NCI-H1436 (cell line): Measurements from ENCODE around the gene SIGLEC8.
"Not testable (repeated sequence)": the region's sequence is repeated elsewhere in the genome, so short reads cannot be mapped to it uniquely, and the experiment has no call there.

Experiments used
- DNase-seq: peaks from one replicate; lab custom pipeline; 2025; lab: John Stamatoyannopoulos, UW

SIGLEC8 gene

GRCh38 chr19:51473009-51473707, 14.9 kb upstream of the SIGLEC8 start:
- peak; percentile 74 for DNase-seq

DNA sequence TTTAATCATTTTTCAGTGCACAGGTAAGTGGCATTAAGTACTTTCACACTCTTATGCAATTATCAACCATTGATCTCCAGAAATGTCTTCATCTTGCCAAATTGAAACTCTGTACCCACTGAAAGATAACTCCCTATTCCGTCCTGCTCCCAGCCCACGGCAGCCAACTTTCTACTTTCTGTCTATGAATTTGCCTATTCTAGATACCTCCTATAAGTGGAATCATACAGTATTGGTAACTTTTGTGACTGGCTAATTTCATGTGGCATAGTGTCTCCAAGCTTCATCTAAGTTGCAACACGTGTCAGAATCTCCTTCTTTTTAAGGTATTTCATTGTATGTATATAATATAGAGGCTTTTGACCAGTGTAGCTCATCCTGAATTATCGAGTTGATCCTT, 14.4 kb upstream of the SIGLEC8 start:
- DNase-seq = no peak

- DNase-seq = no peak
These were observed 13.3 kb upstream of the SIGLEC8 start for GRCh38 chr19:51471527-51471926.

DNA sequence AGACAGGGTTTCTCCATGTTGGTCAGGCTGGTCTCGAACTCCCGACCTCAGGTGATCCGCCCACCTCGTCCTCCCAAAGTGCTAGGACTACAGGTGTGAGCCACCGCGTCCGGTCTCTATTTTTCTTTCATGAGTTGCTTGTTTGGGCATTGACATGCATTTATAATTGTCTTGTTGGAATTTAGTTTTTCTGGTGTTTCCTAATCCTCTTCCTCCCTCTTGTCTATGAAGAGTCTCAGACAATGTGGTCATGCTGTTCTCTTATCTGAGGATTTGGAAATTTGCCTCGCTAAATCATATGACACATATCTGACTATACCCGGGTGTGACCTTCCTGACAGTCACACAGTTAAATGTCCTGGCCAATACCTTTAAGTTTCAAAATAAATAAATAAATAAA, 12.7 kb upstream of the SIGLEC8 start:
- DNase-seq = no peak

DNA sequence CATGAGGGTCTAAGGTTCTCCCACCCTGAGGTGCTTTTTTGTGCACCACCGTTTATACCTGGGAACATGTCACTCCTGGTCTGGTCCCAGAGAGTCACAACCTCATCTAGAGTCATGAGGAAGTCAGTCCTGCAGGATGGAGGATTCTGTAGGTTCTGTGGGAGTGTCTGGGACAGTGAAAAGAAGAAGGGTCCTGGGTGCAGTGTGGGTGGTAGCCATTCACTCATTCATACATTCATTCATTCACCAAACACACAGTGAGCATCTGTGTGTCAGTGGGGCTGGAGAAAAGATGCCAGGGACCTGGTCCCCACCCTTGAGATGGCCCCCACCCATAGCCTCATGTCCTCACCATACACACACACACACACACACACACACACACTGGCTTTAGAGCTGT, 11.4 kb upstream of the SIGLEC8 start:
- no peak for DNase-seq

DNA sequence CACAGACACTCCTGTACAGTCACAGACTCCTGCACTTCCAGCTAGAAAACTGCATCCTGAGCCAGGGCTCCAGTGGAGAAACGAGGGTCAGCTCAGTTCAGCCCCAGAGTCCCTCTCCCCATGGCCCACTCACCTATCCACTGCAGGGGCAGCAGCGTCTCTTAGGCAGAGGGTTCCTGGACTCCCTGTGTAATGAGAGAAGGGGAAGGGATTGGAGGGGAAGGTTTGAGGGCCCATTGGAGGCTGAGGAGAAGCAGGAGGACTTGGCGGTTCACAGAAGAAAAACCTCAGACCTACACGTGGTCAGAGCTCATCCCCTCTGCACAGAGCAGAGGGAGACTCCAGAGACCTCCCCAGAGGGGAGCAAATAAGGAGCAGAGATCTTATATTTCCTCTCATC, 10.9 kb upstream of the SIGLEC8 start:
- DNase-seq = no peak

- no peak for DNase-seq
These were observed 10.3 kb upstream of the SIGLEC8 start for GRCh38 chr19:51468545-51468920.

DNA sequence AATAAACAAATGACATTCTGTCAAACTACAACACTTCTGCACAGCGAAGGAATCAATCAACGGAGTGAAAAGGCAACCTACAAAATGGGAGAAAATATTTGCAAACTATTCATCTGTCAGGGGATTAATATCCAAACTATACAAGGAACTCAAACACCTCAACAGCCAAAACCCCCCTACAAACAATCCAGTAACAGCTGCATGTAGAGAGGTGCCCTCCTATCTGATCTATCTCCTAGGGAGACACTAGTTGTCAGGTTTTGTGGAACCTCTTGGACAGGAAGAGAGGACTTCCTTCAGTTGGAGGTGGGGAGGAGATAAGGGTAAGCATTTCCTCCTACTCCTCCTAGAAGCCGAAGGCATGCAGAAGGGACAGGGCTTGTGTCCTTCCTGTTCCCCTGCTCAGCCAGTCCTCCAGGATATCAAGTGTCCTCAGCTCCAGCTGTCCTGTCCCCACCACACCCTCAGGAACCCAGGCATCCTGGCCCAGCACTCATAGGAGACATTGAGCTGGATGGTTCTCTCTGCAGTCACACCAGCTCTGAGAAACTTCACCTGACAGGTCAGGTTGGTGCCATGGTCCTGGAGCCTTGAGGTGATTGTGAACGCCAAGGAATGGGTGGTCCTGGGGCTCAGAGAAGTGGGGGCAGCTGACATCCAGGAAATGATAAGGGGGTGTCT, 9.8 kb upstream of the SIGLEC8 start:
- no peak for DNase-seq

DNA sequence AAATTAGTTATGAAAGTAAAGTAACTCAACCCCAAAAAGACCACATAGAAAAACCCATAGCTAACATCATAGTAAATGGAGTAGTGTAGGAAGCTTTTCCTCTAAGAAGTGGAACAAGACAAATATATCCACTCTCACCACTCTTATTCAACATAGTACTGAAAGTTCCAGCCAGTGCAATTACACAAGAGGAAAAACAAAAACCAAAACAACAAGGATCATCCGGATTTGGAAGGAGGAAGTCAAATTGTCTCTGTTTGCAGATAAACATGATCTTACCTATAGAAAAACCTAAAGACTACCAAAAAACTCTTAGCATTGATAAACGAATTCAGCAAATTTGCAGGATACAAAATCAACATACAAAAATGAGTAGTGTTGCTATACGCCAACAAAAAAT, 8.5 kb upstream of the SIGLEC8 start:
- no peak for DNase-seq

- not testable (repeated sequence) for DNase-seq
These were observed 5.8 kb upstream of the SIGLEC8 start for GRCh38 chr19:51463976-51464581.

GRCh38 chr19:51462681-51463080, 4.4 kb upstream of the SIGLEC8 start:
- DNase-seq = no peak

DNA sequence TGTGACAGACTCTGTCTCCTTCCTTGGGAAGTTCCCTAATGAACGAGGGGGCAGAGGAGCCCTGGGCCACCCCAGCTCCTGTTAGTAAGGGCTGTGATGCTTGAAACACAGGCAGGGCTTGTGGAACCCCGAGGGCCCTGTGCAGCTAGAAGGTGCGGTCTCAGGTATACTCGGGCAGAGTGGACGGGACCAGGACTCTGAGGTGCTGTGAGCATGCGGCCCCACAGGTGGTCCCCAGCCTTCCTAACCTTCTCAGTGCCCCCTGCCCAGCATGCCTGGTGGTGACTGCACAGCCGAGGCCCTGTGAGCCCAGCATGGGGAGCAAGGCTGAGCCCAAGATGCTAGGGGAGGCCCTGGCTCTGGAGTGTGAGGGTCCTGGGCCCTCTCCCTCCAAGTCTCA, 4.0 kb upstream of the SIGLEC8 start:
- DNase-seq = no peak

GRCh38 chr19:51461723-51462161, 3.5 kb upstream of the SIGLEC8 start:
- no peak for DNase-seq

GRCh38 chr19:51460164-51460992, 2.1 kb upstream of the SIGLEC8 start:
- no peak for DNase-seq

DNA sequence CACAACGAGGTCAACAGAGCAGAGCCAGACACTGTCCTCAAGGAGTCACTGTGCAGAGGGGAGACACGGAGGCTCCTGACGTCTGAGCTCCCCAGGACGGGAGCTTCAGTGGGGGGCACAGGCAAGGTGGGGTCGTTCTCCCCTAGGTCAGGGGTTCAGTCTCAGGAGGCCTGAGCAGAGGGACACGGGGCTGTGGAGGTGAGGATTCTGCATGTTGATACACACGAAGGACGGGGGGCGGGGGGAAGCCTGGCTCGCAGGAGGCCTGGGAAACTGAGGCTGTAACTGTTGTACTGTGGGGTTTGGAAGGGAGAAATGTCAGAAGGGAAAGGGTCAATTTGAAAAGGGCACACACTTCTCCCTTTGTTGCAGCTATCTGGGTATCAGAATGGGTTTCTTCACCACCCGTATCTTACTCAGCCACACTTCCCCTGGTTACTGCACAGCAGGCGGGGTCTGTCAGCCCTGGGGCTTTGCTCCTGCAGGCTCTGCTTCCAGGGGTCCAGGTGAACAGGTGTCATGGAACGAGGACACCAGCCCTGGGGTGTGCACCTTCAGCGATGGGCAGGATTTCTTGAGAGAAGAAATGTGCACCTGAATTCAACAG, 748 bp upstream of the SIGLEC8 start:
- no peak for DNase-seq

GRCh38 chr19:51457351-51458013, 772 bp downstream of the SIGLEC8 start:
- DNase-seq = no peak

DNA sequence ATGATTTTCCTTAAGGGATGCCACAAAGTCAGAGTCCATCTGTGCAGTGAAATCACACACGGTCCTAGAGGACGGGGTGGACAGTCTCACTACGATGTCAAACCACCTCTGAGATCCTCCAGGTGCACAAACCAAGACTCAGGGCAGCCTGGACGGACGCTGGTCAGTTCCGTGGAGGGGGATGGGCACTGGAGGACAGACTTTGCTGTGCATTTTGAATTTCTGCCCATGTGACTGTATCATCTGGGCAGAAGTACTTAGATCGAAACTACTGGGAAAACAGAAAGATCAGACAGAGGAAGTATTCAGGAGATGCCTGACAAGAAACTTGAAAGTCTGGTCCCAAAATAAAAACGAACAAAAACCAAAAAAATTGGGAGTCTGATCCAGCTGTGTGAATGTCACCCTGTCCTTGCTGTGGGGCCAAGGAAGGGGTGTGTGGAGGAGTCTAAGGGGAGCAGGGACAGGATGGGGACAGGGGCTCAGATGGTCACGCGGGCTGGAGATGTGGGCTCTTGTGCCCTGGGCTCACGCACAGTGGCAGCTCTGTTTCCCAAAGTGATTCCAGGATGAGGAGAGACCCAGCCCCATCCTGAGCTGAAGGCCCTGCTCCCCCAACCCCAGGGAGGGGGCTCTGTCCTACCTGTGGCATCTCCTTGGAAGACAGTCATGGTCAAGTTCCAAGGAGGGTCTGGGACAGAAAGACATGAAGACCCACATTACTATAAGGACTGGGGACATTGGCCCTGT, 1.5 kb downstream of the SIGLEC8 start:
- DNase-seq = no peak

GRCh38 chr19:51450730-51451307, 7.4 kb downstream of the SIGLEC8 start:
- no peak for DNase-seq

GRCh38 chr19:51448411-51449016, 9.7 kb downstream of the SIGLEC8 start:
- DNase-seq = no peak

- DNase-seq = no peak
These were observed 10.2 kb downstream of the SIGLEC8 start for GRCh38 chr19:51448011-51448410.
